MM.1S (cell line): ENCODE measurements around the gene CMTM8.

Source experiments
- CTCF ChIP-seq: fragments of 300-600 bp; sonication (generic); IDR thresholded peaks from 2 replicates; pipeline ENCODE4 v1.5.1; 2016; ENCODE audit warnings: antibody characterized with exemption, low read length, mixed read lengths
- EZH2 ChIP-seq: fragments of 300-600 bp; sonication (generic); optimal IDR thresholded peaks from 2 replicates; pipeline ENCODE3; 2017; ENCODE audit warnings: low read depth, mild to moderate bottlenecking, antibody characterized with exemption, low read length, mixed read lengths

- TF ChIP-seq CTCF, result no peak
- TF ChIP-seq EZH2, result no peak
Observed at GRCh38 chr3:32309654-32310242, 71.3 kb downstream of the CMTM8 start.
